ENCODE data around the gene RNF208. TPM values are rescaled to one million over a fixed set of nuclear protein-coding genes. Genes with fewer than 3 reads are reported as not detected.

The RNF208 gene
- total RNA-seq, 3 donors from 2014 or later: 1.5 to 2.9 (median 1.8) TPM

- TF ChIP-seq POLR2A (IDR thresholded peaks at IDR 0.05) (no peak), CTCF (IDR thresholded peaks at IDR 0.05) (no peak), POLR2AphosphoS5 (IDR thresholded peaks at IDR 0.05) (no peak)
- H3K27ac ChIP-seq: no peak overlapping the region
- H3K27me3 ChIP-seq: no peaks in the 10 kb centered on the region
- H3K9me3 ChIP-seq: no peaks in the 10 kb centered on the region
- no peak overlapping the region for H3K4me3 ChIP-seq
- H3K4me1 ChIP-seq: peaks cover 18 to 33% of the 10 kb centered on the region in 2 donors
- H3K36me3 ChIP-seq: no peaks in the 10 kb centered on the region
- no peak for DNase-seq (ENCODE audit: low spot score in 2 of 2)
- intact Hi-C loops (cut with DNase I; ENCODE audit: low total_unique reads): no loop called here
Measured at GRCh38 chr9:137192448-137192780, 29.6 kb downstream of the RNF208 start.

- H3K27me3 ChIP-seq: no peaks in the 10 kb centered on the region
- TF ChIP-seq CTCF (IDR thresholded peaks at IDR 0.05): no peak
- TF ChIP-seq POLR2A (IDR thresholded peaks at IDR 0.05): no peak
- no peak for TF ChIP-seq POLR2AphosphoS5 (IDR thresholded peaks at IDR 0.05)
- H3K4me1 ChIP-seq: peaks cover 23 to 37% of the 10 kb centered on the region in 2 donors
- no peak for DNase-seq (ENCODE audit: low spot score in 2 of 2)
- no peaks in the 10 kb centered on the region for H3K36me3 ChIP-seq
- H3K4me3 ChIP-seq: no peak overlapping the region
- no peak overlapping the region for H3K27ac ChIP-seq
- H3K9me3 ChIP-seq: no peaks in the 10 kb centered on the region
- intact Hi-C loops (cut with DNase I; ENCODE audit: low total_unique reads): no loop called here
Measured at GRCh38 chr9:137191691-137192447, 30.2 kb downstream of the RNF208 start.

- Histone ChIP-seq H3K9me3 (no peaks in the 10 kb centered on the region), H3K36me3 (no peaks in the 10 kb centered on the region), H3K27ac (no peak overlapping the region), H3K4me3 (no peak overlapping the region), H3K4me1 (peaks cover 27 to 43% of the 10 kb centered on the region in 2 donors), H3K27me3 (no peaks in the 10 kb centered on the region)
- intact Hi-C loops (cut with DNase I; ENCODE audit: low total_unique reads): no loop called here
- TF ChIP-seq POLR2A (IDR thresholded peaks at IDR 0.05): no peak
- TF ChIP-seq CTCF (IDR thresholded peaks at IDR 0.05): no peak
- no peak for TF ChIP-seq POLR2AphosphoS5 (IDR thresholded peaks at IDR 0.05)
- DNase-seq (ENCODE audit: low spot score in 2 of 2): no peak
Measured at GRCh38 chr9:137191245-137191644, 30.8 kb downstream of the RNF208 start.

- Histone ChIP-seq H3K36me3 (no peaks in the 10 kb centered on the region), H3K27me3 (no peaks in the 10 kb centered on the region), H3K4me1 (peaks cover 28 to 42% of the 10 kb centered on the region in 2 donors), H3K9me3 (no peaks in the 10 kb centered on the region), H3K4me3 (peak overlapping the region in 2 of 3 donors; percentile 99 to 100), H3K27ac (peak overlapping the region; percentile 92 to 99)
- DNase-seq (ENCODE audit: low spot score in 2 of 2): no peak
- intact Hi-C loops (cut with DNase I; ENCODE audit: low total_unique reads): no loop called here
- TF ChIP-seq POLR2A (IDR thresholded peaks at IDR 0.05) (no peak), CTCF (IDR thresholded peaks at IDR 0.05) (no peak), POLR2AphosphoS5 (IDR thresholded peaks at IDR 0.05) (no peak)
Measured at GRCh38 chr9:137190315-137190856, 31.7 kb downstream of the RNF208 start.

Data from breast epithelium (tissue), 4 donors.